Glutamatergic neuron (in vitro differentiated cells): ENCODE measurements around the gene ENDOV. TPM values are rescaled to one million over a fixed set of nuclear protein-coding genes. Genes with fewer than 3 reads are reported as not detected.

Experiments used
- DNase-seq: peaks from one replicate; pipeline ENCODE4 v3.0.0; 2022
- H3K27ac Mint-ChIP-seq: one replicate; pipeline ENCODE4 v1.8.0; 2020; ENCODE audit warnings: mild to moderate bottlenecking, mixed read lengths, inconsistent platforms; ENCODE audit not compliant: unreplicated experiment
- H3K27me3 Mint-ChIP-seq: one replicate; pipeline ENCODE4 v1.8.0; 2020; ENCODE audit warnings: mild to moderate bottlenecking, moderate library complexity, mixed read lengths, inconsistent platforms; ENCODE audit not compliant: unreplicated experiment
- H3K36me3 Mint-ChIP-seq: one replicate; pipeline ENCODE4 v1.8.0; 2020; ENCODE audit warnings: mild to moderate bottlenecking, mixed read lengths, inconsistent platforms; ENCODE audit not compliant: unreplicated experiment
- H3K4me1 Mint-ChIP-seq: one replicate; pipeline ENCODE4 v1.8.0; 2020; ENCODE audit warnings: mild to moderate bottlenecking, low read depth, mixed read lengths, inconsistent platforms; ENCODE audit not compliant: unreplicated experiment
- H3K4me3 Mint-ChIP-seq: one replicate; pipeline ENCODE4 v1.8.0; 2020; ENCODE audit warnings: mild to moderate bottlenecking, mixed read lengths, inconsistent platforms; ENCODE audit not compliant: unreplicated experiment
- H3K9me3 Mint-ChIP-seq: one replicate; pipeline ENCODE4 v1.8.0; 2020; ENCODE audit warnings: mild to moderate bottlenecking, moderate library complexity, mixed read lengths, inconsistent platforms; ENCODE audit not compliant: unreplicated experiment
- CTCF ChIP-seq: fragments of 200-600 bp; sonication (generic); IDR thresholded peaks from one replicate; pipeline ENCODE4 v1.5.0; 2021; ENCODE audit not compliant: partially characterized antibody, unreplicated experiment
- total RNA-seq: library from RNA; stranded (reverse); fragmentation: NEBNext Ultra II Directional; extraction: Animal tissue kit (Norgen Biotek cat#: 25700); gene quantifications from one replicate; pipeline ENCODE4 v1.2.1, GENCODE V29; 2021; ENCODE audit not compliant: unreplicated experiment

The ENDOV gene
- total RNA-seq, 1 donor from 2014 or later: 42.1 TPM

DNA sequence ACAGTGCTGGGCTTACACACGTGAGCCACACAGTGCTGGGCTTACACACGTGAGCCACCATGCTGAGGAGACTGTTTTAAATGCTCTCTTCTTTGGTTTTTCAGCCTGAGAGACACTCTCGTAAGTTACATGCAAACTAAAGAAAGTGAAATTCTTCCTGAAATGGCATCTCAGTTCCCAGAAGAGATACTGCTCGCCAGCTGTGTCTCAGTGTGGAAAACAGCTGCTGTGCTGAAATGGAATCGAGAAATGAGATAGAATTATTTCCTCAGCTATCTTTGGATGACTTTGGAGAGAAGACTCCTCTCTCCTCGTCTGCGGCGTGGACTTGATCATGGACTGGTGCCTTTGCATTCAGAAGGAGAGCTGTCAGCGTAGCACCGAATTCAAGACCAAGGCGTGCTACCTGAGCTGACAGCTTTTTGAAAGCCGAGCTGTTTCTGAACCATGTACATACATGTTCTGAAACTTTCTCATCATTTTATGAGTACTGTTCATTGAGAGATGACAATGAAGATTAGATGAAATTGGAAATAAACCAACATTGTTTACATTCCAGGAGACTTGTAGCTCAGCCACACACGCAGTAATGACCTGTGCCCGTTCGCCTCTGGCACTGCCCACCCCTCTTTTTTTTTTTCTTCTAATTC is 21.6 kb upstream of the ENDOV start:
- Mint-ChIP-seq H3K27me3 (peaks cover 7% of the 10 kb centered on the region), H3K9me3 (peaks cover 2% of the 10 kb centered on the region), H3K27ac (no peak overlapping the region), H3K4me3 (no peak overlapping the region), H3K36me3 (no peaks in the 10 kb centered on the region), H3K4me1 (peaks cover 24% of the 10 kb centered on the region)
- no peak for TF ChIP-seq CTCF
- DNase-seq: no peak

GRCh38 chr17:80393961-80394360 is 21.0 kb upstream of the ENDOV start:
- no peak overlapping the region for H3K27ac Mint-ChIP-seq
- no peaks in the 10 kb centered on the region for H3K36me3 Mint-ChIP-seq
- H3K4me3 Mint-ChIP-seq: no peak overlapping the region
- H3K4me1 Mint-ChIP-seq: peaks cover 20% of the 10 kb centered on the region
- no peak for TF ChIP-seq CTCF
- DNase-seq: no peak
- peaks cover 7% of the 10 kb centered on the region for H3K27me3 Mint-ChIP-seq
- H3K9me3 Mint-ChIP-seq: peaks cover 2% of the 10 kb centered on the region

- Mint-ChIP-seq H3K27me3 (peaks cover 4% of the 10 kb centered on the region), H3K9me3 (peaks cover 2% of the 10 kb centered on the region), H3K4me1 (peaks cover 19% of the 10 kb centered on the region), H3K36me3 (no peaks in the 10 kb centered on the region), H3K4me3 (no peak overlapping the region), H3K27ac (no peak overlapping the region)
- no peak for TF ChIP-seq CTCF
- DNase-seq: no peak
Observed at GRCh38 chr17:80394629-80395216, 20.2 kb upstream of the ENDOV start.

GRCh38 chr17:80395402-80396151 is 19.4 kb upstream of the ENDOV start:
- Mint-ChIP-seq H3K27me3 (no peaks in the 10 kb centered on the region), H3K9me3 (peaks cover 1% of the 10 kb centered on the region), H3K36me3 (peaks cover 3% of the 10 kb centered on the region), H3K27ac (no peak overlapping the region), H3K4me3 (no peak overlapping the region), H3K4me1 (peaks cover 22% of the 10 kb centered on the region)
- TF ChIP-seq CTCF: no peak
- DNase-seq: no peak
